NCI-H524 (cell line): ENCODE data around the gene EML6.
A peak's percentile ranks its signal among the peaks of the same experiment; 100 is the strongest.

Experiments
- DNase-seq, 2 experiments: peaks; one replicate each; lab custom pipeline; 2025; lab: John Stamatoyannopoulos, UW

EML6 gene

GRCh38 chr2:54912305-54912704 is 188.8 kb downstream of the EML6 start:
- DNase-seq: no peak

DNA sequence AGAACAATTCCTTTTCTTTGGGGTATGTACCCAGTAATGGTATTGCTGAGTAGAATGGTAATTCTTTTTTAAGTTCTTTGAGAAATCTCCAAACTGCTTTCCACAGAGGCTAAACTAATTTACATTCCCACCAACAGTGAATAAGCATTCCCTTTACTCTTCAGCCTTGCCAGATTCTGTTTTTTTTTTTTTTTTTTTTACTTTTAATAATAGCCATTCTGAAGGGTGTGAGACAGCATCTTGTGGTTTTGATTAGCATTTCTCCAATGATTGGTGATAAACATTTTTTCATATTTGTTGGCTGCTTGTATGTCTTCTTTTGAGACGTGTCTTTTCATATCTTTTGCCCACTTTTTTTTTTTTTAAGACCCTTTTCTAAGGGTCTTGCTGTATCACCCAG is 189.4 kb downstream of the EML6 start:
- DNase-seq: no peak

DNA sequence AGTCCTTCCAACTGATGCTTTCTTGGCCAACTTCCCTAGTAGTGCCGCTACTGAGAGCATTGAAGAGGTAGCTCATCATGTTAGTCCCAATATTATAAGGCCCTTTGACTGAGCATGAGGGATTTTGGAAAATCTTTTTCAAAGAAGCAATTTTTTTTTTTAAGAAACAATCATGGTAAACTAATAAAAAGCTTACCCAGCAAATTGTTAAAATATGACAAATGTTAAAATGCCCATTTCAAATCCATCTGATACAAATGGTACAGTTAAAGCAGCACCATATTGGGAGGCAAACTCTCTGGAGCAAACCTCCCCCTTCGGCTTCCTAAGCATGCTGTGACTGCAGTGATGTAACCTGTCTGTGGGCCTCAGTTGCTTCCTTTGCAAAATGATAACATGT is 191.2 kb downstream of the EML6 start:
- no peak for DNase-seq

- no peak for DNase-seq
These were observed 191.6 kb downstream of the EML6 start for GRCh38 chr2:54915101-54915500.

DNA sequence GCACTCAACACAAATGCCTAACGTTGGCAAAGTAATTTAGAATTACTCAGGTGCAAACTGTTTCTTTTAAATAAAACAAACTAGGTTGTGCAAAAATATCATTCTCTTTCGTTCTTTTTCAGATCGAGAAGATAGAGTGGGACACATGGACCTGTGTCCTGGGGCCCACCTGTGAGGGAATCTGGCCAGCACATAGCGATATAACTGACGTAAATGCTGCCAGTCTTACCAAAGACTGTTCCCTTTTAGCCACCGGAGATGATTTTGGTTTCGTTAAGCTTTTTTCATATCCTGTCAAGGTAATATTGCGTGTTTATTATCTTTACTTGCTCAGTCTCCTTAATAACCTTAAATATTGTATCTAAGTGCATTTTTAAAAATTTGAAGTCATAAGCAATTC is 193.2 kb downstream of the EML6 start:
- DNase-seq: no peak

DNA sequence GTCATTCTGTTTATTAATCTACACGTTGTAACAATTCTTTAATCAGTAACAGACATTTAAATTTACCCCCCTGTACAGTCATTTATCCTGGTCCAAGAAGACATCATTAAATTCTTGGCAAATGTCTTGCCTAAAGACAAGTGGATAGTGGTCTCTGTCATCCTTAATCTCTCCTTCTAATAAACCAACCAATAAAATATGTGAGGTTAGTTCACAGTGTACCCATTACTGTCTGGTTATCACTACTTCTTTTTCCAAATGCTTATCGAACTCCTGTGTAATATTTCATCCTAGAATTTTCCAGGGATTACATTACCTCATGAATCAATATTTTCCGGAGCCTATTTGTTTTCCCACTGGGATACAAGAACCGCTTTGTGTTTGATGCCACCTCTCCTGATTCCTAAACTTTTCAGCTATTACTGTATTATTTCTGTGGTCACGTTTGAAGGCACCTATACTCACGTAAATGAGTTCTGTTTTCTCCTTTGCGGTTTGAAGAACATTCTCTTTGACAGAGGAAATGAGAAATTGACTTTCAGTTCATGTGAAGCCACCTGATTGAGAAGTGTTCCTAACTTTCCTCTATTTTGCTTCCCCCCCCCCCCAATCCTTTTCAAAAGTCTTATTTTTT is 195.3 kb downstream of the EML6 start:
- no peak for DNase-seq

DNA sequence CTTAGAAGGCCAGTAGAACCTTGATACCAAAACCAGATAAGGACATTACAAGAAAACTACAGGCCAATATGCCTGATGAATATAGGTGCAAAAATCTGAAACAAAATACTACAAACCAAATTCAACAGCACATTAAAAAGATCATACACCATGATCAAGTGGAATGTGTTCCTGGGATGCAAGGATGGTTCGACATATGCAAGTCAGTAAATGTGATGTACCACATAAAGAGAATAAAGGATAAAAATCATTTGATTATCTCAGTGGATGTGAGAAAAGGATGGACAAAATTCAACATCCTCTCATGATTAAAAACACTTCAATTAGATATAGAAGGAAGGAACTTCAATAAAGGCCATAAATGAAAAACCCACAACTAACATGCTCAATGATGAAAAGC is 197.2 kb downstream of the EML6 start:
- DNase-seq: no peak

GRCh38 chr2:54924121-54924520 is 200.7 kb downstream of the EML6 start:
- no peak for DNase-seq

DNA sequence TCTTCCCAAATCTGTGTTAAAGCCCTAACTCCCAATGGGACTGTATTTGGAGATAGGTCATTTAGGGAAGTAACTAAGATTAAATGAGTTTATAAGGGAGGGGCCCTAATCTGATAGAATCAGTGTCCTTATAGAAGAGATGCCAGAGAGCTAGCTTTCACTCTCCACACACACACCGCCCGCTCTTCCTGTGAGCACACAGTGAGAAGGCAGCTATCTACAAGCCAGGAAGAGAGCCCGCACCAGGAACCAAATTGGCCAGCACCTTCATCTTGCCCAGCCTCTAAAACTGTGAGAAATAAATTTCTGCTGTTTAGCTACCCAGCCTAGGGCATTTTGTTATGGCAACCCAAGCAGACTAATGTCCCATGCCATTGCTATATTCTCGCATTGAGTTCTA is 201.6 kb downstream of the EML6 start:
- no peak for DNase-seq

DNA sequence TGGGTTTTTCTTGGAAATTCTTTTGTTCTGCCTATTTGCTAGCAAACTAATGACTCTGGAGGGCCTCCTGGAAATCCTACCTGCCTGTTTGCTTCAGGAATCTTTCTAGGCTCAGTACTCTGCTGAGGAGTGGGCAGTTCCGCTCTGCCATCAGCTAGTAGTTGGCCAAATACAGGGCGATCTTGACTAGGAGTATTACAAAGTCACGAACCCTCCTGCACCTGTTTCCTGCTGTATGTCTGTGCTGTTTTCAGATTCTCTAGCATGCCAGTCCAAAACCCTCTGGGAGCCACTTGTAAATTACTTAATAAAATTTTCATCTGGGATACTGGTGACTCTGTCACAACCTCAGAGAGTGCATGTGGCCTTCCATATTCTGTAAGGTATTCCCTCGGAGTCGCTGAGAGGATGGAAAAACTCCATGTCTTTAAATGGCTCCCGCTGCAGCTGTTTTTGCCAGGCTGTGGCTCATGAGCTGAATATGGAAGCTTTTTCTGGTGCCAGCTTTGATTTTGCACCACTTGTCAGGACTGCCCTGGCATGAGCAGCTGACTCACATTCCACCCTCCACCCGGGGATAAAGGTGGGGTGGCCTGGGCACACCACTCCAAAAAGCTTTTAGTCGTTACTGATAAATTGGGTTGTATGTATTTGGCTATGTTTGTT is 203.8 kb downstream of the EML6 start:
- DNase-seq: no peak

DNA sequence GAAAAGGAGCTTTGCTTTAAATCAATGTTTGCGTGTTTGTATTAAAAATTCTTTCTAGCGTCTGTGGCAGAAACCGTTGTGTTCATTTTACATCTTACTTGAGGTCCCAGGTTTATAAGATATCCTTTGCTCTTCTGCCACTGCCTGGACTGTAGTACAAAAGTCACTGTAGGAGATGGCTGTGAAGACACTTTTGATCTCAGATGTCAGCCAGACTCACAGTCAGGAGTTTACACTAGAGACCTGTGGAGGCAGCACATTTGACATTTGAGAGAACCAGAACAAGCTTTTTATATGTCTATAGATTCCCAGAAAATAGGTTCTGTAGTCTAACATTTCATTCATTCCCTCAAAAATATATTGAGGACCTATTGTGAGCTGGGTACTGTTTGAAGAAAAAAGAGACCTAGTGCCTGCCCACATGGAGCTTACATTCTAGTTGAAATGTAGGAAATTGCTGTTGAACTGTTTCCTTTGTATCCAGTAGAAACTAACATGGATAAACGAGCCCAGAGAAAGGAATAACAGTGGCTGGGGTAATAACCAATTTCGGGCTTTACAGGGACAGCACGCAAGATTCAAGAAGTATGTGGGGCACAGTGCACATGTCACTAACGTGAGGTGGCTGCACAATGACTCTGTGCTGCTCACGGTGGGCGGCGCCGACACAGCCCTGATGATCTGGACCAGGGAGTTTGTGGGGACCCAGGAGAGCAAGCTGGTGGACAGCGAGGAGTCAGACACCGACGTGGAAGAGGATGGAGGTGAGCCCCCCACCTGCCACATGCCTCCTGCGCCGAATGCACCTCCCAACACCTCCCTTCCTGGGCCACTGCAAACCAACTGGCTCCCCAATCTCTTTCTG is 204.5 kb downstream of the EML6 start:
- no peak for DNase-seq

DNA sequence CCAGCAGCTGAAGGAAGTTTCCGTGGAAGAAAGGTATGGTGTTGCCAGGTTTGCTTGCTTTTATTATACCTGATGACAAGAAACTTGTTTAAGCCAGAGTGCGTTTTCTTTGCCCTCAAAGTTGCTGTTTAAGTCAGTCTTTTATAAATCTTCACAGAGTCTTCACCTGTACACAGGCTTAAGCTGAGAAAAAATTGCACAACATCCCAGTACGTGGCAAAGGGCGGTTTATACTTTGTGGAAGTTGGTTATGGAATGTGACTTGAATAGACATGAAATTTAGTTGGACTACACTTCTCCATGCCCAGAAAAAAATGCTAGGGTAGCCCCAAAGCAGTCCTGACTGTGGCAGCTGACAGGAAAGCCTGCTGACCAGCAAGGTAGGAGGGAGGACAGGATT is 205.3 kb downstream of the EML6 start:
- no peak for DNase-seq

DNA sequence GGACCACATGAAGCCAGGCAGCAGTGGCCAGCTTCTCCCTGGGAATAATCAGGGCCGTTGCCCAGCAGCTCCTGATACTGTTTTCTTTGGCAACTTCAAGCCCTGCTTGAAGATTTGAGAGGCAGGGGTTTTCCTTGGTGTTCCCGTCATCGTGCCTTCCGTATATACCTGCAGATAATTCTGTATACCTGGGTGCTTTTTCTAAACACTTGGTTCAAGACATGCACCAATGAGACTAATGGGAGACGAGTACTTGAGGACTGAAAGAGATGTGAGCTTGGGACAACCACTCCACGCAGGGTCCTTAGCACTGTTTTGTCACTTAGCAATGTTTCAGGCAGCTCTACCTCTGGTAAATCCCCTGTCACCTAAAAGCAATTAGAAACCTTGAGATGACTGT is 208.0 kb downstream of the EML6 start:
- DNase-seq: no peak

- no peak for DNase-seq
These were observed 211.9 kb downstream of the EML6 start for GRCh38 chr2:54935389-54935788.

DNA sequence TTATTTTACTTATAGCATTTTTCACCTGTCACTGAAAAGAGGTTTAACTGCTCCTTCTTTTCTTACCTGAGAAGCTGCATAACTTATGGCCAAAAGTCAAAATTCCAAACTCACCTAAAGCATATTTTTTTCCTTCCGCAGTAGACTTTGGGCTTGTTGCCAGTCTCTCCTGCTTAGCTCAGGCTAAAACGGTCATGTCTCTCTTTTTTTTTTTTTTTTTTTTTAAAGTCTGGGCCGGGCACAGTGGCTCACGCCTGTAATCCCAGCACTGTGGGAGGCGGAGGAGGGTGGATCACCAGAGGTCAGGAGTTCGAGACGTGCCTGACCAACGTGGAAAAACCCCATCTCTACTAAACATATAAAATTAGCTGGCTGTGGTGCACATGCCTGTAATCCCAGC is 213.3 kb downstream of the EML6 start:
- no peak for DNase-seq

GRCh38 chr2:54939446-54940118 is 216.1 kb downstream of the EML6 start:
- DNase-seq: peak; percentile 71 to 84

GRCh38 chr2:54940723-54941122 is 217.3 kb downstream of the EML6 start:
- DNase-seq: no peak

DNA sequence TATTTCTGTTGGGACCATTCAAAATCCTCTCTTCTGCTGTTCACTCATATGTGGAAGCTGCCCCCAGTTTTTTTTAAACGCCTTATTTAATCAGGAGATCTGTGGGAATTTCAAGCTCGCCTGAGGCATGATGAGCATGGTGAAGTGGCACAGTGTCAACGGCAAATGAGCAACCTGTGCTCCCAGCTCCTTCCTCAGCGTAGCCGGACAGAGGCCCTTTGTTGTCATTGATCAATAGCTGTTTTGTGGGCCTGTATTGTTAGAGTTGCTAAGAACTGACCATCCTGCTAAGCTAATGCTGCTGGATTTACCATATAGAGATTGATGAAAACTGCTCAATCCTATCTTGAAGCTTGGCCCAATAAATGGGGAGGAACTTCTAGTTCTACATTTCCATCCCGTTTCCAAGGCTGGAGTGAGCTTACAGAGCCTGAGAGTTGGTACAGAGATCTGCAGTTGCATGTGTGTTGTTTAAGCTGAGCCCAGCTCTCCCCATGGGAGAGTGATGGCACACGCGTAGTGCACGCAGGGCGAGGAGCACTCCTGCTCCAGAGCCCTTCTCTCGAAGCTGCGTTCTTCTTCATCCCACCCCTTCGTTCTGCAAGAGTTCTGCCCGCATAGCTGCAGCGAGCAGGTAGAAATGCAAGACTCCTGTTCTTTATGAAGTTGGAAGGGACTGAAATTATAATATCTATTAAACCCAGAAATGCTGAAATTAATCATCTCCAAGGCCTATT is 218.0 kb downstream of the EML6 start:
- no peak for DNase-seq

DNA sequence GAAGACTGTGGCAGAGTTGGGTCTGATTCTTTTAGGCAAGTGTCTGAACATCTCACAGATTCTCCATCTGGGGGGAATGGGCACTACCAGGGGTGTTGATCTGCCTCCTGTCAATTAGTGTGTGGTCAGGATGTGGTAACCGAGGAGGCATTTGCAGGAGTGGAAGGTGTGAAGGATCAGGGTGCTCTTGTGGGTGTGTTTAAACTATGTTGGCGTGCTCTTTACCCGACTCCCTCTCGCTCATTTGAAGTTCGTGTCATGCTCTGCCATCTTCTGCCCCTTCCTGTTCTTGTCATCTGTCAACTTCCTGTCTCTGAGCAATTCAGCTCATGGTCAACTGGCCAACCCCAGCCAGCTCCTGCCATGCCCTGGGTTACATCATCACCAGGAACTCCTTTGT is 218.9 kb downstream of the EML6 start:
- DNase-seq: no peak

DNA sequence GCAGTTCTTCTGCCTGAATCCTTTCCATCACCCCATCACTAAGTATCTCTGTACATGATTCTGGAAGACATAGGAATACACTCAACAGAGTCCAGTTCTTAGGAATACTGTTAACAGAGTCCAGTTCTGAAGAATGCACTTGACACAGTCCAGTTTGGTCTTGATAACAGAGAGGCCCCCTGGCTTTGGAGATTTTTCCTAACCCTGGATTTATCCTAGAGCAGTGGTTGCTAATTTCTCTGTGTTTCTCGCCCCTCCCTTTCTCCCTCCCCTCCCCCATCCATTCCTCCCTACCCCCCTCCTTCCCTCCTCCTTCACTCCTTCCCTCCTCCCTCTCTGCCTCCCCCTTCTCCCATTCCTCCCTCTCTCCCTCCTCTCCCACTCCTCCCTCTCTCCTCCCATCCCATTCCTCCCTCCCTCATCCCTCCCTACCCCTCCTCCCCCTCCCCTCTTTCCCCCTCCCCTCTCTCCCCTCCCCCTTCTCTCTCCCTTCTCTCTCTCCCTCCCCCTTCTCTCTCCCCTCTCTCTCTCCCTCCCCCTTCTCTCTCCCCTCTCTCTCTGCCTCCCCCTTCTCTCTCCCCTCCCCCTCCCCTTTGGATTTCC is 221.4 kb downstream of the EML6 start:
- DNase-seq: no peak

- no peak for DNase-seq
These were observed 222.1 kb downstream of the EML6 start for GRCh38 chr2:54945391-54946219.
